ENCODE measurements around the gene NUB1.

NUB1 gene

DNA sequence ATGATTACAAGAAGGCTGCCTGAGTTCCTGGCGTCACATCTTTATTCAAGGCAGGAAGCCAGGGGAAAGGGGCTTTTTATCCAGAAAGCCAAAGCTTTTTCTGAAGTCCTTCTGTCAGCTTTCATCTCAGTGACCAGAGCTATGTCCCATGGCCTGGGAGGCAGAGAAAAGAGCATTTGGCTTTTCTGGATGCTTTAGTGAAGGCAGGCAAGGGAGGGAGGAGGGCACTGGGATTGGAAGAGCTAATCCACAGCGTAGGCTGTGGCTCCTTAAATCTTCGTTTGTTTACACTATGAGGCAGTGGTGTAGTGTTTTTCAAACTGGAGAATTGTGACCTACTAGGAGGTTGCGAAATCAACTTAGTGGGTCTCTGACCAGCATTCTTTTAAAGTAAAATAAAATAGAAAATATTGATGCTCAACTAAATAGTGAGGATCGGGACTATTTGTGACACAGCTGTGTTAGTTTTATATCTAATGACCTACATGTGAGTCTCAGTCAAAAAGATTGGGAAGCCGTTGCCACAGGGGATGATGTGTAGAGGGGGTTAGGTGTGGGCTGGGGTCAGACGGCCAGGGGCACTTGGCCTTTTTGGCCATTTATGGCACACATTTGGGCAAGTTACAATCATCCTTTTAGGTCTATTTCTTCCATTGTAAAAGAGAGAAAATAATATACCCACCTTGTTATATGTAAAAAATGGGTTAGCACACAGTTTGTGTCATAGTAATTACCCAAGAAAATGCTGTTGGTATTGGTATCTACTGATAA is 84.2 kb downstream of the NUB1 start:
- H3K4me1 ChIP-seq (ENCODE audit: control insufficient read depth in 5 of 5, insufficient read depth in 5 of 5, low read length in 5 of 5): peaks cover 8 to 64% (median 58%) of the 10 kb centered on the region in 5 donors
- peak overlapping the region in 4 of 5 donors; percentile 7 to 66 (median 58) for H3K9ac ChIP-seq (ENCODE audit: low read length in 5 of 5)
- no peaks in the 10 kb centered on the region for H3K27me3 ChIP-seq (ENCODE audit: control insufficient read depth in 5 of 5, insufficient read depth in 4 of 5, low read length in 5 of 5)
- H3K27ac ChIP-seq (ENCODE audit: low read depth, low read length): peak overlapping the region; percentile 69
- no peaks in the 10 kb centered on the region for H3K36me3 ChIP-seq (ENCODE audit: control insufficient read depth in 5 of 5, insufficient read depth in 5 of 5, low read length in 5 of 5)
- H3K4me3 ChIP-seq (ENCODE audit: low read depth in 1 of 5, low read length in 5 of 5): no peak overlapping the region
- peaks cover 0 to 3% (median 0%) of the 10 kb centered on the region in 5 donors for H3K9me3 ChIP-seq (ENCODE audit: control insufficient read depth in 5 of 5, low read length in 5 of 5)

DNA sequence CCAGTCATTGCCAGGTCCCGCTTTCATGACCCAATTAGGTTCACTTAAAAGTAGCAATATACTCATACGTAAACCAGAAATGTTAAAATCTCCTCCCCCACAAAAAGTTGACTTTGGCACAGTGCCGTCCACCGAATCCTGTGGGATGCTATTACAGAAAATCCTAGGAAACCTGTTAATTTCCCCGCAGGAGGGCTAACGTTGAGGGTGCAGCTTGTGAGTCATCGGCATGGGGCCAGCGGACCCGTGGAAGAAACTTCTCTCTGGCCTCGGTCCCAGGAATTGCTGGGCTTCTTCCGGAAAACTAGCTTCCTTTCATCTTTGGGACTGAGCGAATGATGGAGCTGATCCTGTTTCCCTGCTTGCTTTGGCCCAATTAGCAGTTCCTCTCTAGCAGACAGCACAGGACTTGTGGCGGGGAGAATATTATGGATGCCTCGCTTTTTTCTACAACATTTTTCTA is 84.9 kb downstream of the NUB1 start:
- Histone ChIP-seq H3K27me3 (ENCODE audit: control insufficient read depth in 5 of 5, insufficient read depth in 4 of 5, low read length in 5 of 5) (no peaks in the 10 kb centered on the region), H3K9me3 (ENCODE audit: control insufficient read depth in 5 of 5, low read length in 5 of 5) (peaks cover 0 to 3% (median 0%) of the 10 kb centered on the region in 5 donors), H3K4me3 (ENCODE audit: low read depth in 1 of 5, low read length in 5 of 5) (peak overlapping the region in 1 of 5 donors; percentile 11), H3K4me1 (ENCODE audit: control insufficient read depth in 5 of 5, insufficient read depth in 5 of 5, low read length in 5 of 5) (peaks cover 8 to 64% (median 58%) of the 10 kb centered on the region in 5 donors), H3K36me3 (ENCODE audit: control insufficient read depth in 5 of 5, insufficient read depth in 5 of 5, low read length in 5 of 5) (no peaks in the 10 kb centered on the region), H3K9ac (ENCODE audit: low read length in 5 of 5) (peak overlapping the region in 2 of 5 donors; percentile 61 to 66), H3K27ac (ENCODE audit: low read depth, low read length) (peak overlapping the region; percentile 69)

DNA sequence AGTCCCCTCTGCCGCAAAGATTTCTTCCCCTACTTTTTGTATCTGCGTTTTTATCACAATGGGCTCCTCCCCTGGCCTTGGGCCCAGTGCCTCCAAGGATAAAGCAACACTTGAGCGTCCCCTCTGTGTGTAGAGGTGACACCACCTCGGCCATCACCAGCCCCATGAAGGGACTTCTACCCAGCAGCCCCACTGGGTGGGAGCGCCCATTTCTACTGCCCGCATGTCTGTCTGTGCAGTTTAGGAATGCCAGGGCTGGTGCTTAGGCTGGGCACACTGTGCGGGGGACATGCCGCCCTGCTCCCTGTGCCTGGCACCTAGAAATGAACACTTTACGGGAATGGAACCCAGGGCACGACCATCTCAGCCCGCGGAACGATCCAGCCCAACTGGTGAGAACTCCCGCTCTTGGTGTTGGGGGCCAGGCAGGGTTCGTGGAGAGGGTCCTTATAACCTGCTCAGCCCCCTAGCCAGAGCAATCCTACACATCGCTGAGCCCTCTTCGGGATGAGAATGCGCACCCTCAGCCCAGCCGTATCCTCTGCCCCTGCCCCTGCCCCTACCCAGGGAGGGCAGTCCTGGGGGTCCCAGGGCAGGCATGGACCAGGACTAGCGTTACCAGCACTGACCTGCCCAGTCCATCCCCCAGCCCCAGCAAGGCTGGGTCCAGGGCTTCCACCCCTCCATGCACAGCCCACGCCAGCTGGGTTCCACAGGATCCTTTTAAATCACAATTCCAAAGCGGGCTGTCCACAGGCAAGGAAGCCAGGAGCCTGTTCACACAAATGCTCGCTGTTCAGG is 85.5 kb downstream of the NUB1 start:
- peaks cover 8 to 64% (median 58%) of the 10 kb centered on the region in 5 donors for H3K4me1 ChIP-seq (ENCODE audit: control insufficient read depth in 5 of 5, insufficient read depth in 5 of 5, low read length in 5 of 5)

DNA sequence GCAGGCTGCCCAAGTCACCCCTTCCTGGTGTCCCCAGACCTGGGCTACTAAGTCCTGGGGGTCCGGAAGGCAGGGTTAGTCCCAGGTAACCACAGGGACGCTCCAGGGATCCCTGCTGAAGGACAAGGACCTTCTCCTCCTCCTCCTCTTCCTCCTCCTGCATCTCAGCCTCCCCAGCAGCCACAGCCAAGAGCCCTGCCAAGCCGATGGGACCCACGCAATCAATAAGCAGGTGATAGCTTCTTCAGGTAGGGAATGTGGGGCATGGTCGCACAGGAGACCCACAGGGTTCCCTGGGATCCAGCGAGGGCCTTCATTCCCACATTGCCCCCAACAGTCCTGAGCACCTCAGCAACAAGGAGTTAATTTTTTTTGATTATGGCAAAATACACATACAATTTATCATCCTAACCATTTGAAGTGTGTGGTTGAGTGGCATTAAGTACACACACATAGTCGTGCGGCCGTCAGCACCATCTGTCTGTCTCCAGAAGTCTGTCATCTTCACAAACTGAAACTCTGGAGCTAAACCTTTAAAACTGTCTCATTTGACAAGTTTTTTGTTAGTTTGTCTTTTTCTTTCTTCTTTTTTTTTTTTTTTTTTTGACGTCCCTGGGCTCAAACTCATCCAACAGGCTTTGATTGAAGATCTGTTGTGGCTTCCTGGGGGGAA is 86.2 kb downstream of the NUB1 start:
- peak overlapping the region in 1 of 5 donors; percentile 76 for H3K9ac ChIP-seq (ENCODE audit: low read length in 5 of 5)
- H3K9me3 ChIP-seq (ENCODE audit: control insufficient read depth in 5 of 5, low read length in 5 of 5): no peaks in the 10 kb centered on the region
- no peaks in the 10 kb centered on the region for H3K36me3 ChIP-seq (ENCODE audit: control insufficient read depth in 5 of 5, insufficient read depth in 5 of 5, low read length in 5 of 5)
- H3K27ac ChIP-seq (ENCODE audit: low read depth, low read length): peak overlapping the region; percentile 69
- H3K4me1 ChIP-seq (ENCODE audit: control insufficient read depth in 5 of 5, insufficient read depth in 5 of 5, low read length in 5 of 5): peaks cover 8 to 64% (median 58%) of the 10 kb centered on the region in 5 donors
- no peaks in the 10 kb centered on the region for H3K27me3 ChIP-seq (ENCODE audit: control insufficient read depth in 5 of 5, insufficient read depth in 4 of 5, low read length in 5 of 5)
- no peak overlapping the region for H3K4me3 ChIP-seq (ENCODE audit: low read depth in 1 of 5, low read length in 5 of 5)

More for the DNA sequence above, 85.5 kb downstream of the NUB1 start:
- H3K27ac ChIP-seq (ENCODE audit: low read depth, low read length): peak overlapping the region; percentile 69
- H3K27me3 ChIP-seq (ENCODE audit: control insufficient read depth in 5 of 5, insufficient read depth in 4 of 5, low read length in 5 of 5): no peaks in the 10 kb centered on the region
- no peaks in the 10 kb centered on the region for H3K36me3 ChIP-seq (ENCODE audit: control insufficient read depth in 5 of 5, insufficient read depth in 5 of 5, low read length in 5 of 5)
- H3K9me3 ChIP-seq (ENCODE audit: control insufficient read depth in 5 of 5, low read length in 5 of 5): peaks cover 0 to 3% (median 0%) of the 10 kb centered on the region in 5 donors
- peak overlapping the region in 1 of 5 donors; percentile 11 for H3K4me3 ChIP-seq (ENCODE audit: low read depth in 1 of 5, low read length in 5 of 5)
- H3K9ac ChIP-seq (ENCODE audit: low read length in 5 of 5): peak overlapping the region in 2 of 5 donors; percentile 4 to 76
